DND-41 (cell line): ENCODE data around the gene WASHC2C.
"Not testable (repeated sequence)": the region's sequence is repeated elsewhere in the genome, so short reads cannot be mapped to it uniquely, and the experiment has no call there.

ENCODE experiments used
- CTCF ChIP-seq: IDR thresholded peaks from 2 replicates; pipeline ENCODE4 v1.5.1; 2012; ENCODE audit warnings: borderline replicate concordance, low read length, moderate library complexity, mild to moderate bottlenecking; ENCODE audit not compliant: poor library complexity, severe bottlenecking; ENCODE audit errors: extremely low read depth
- EZH2 ChIP-seq: IDR thresholded peaks from 3 replicates; pipeline ENCODE4 v1.6.1; 2012; ENCODE audit warnings: borderline replicate concordance, low read depth, mild to moderate bottlenecking, moderate library complexity, low read length, inconsistent platforms; ENCODE audit not compliant: severe bottlenecking

- TF ChIP-seq CTCF, EZH2: not testable (repeated sequence)
Observed at GRCh38 chr10:45711223-45711622, 15.8 kb upstream of the WASHC2C start.
